ENCODE measurements around the gene NCOA4.
"Not testable (repeated sequence)": the region's sequence is repeated elsewhere in the genome, so short reads cannot be mapped to it uniquely, and the experiment has no call there.

DNA sequence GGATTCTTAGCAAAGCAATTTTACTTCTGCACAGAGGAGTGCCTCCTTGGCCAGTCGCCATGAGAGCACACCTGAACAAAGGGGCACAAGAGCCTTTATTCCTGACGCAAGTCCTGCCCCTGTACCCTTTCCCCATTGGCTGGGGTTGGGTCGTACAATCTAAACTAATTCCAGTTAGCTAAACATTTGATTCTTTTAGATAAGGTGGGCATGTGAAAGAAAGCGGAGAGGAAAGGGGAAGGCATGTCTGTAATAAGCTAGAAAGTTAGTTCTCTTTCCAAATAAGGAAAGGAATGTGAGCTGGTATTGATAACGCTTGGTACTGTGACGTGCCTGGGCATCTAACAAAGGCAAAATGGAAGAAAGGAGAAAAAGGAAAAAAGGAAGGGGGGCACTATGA is 73.8 kb downstream of the NCOA4 start:
- TF ChIP-seq POLR2A (IDR thresholded peaks at IDR 0.05) = not testable (repeated sequence)
- TF ChIP-seq, protein P1, sequence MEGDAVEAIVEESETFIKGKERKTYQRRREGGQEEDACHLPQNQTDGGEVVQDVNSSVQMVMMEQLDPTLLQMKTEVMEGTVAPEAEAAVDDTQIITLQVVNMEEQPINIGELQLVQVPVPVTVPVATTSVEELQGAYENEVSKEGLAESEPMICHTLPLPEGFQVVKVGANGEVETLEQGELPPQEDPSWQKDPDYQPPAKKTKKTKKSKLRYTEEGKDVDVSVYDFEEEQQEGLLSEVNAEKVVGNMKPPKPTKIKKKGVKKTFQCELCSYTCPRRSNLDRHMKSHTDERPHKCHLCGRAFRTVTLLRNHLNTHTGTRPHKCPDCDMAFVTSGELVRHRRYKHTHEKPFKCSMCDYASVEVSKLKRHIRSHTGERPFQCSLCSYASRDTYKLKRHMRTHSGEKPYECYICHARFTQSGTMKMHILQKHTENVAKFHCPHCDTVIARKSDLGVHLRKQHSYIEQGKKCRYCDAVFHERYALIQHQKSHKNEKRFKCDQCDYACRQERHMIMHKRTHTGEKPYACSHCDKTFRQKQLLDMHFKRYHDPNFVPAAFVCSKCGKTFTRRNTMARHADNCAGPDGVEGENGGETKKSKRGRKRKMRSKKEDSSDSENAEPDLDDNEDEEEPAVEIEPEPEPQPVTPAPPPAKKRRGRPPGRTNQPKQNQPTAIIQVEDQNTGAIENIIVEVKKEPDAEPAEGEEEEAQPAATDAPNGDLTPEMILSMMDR (IDR thresholded peaks at IDR 0.05) = not testable (repeated sequence)
